DMS79 (cell line): ENCODE results near the gene ANKRD49.
A peak's percentile ranks its signal among the peaks of the same experiment; 100 is the strongest.

Experiments used
- DNase-seq: peaks from one replicate; lab custom pipeline; 2025; lab: John Stamatoyannopoulos, UW

Gene ANKRD49

GRCh38 chr11:94544646-94545263 lies 51.0 kb downstream of the ANKRD49 start:
- DNase-seq, result peak; percentile 19

GRCh38 chr11:94545264-94546161 lies 51.7 kb downstream of the ANKRD49 start:
- no peak for DNase-seq

- no peak for DNase-seq
Observed at GRCh38 chr11:94546162-94546470, 52.3 kb downstream of the ANKRD49 start.

GRCh38 chr11:94546886-94547285 lies 53.1 kb downstream of the ANKRD49 start:
- DNase-seq, result peak; percentile 53

- no peak for DNase-seq
Observed at GRCh38 chr11:94549146-94549545, 55.4 kb downstream of the ANKRD49 start.
